Adrenal gland (tissue), 5 donors: ENCODE data around the gene COL25A1.

ENCODE experiments used
- CTCF ChIP-seq, 6 experiments: fragments of 450-650 bp in 4 of 6; fragments of 200-600 bp in 2 of 6; sonication (generic) in 1 of 6; IDR thresholded peaks; 1 replicate in 5 of 6; 2 replicates in 1 of 6; pipeline versions ENCODE4 v1.5.1 to v1.8.0; 2016 to 2021; ENCODE audit warnings: antibody characterized with exemption in 6 of 6, mild to moderate bottlenecking in 2 of 6, moderate library complexity in 1 of 6
- POLR2A ChIP-seq, 2 donors: fragments of 450-650 bp; IDR thresholded peaks; one replicate each; pipeline ENCODE4 v1.6.1; 2017; ENCODE audit warnings: antibody characterized with exemption in 2 of 2, mild to moderate bottlenecking in 2 of 2, moderate library complexity in 1 of 2
- donor health status: DM: no; HTN: no; CAD: no.

- TF ChIP-seq CTCF (IDR thresholded peaks at IDR 0.05) = no peak
- TF ChIP-seq POLR2A (IDR thresholded peaks at IDR 0.05) = no peak
Observed at GRCh38 chr4:109147135-109147534, 155.3 kb downstream of the COL25A1 start.
